HEK293T (cell line): ENCODE measurements around the gene ASAP3.

ENCODE experiments used
- CTCF ChIA-PET: fragments of 350-600 bp; formaldehyde crosslinking; extraction: SDS; loops from one replicate; lab custom pipeline; 2021; ENCODE audit warnings: antibody characterized with exemption, inconsistent platforms; lab: Yijun Ruan, JAX
- POLR2A ChIA-PET: fragments of 350-600 bp; formaldehyde crosslinking; extraction: SDS; loops from one replicate; lab custom pipeline; 2020; ENCODE audit warnings: antibody characterized with exemption, inconsistent platforms; lab: Yijun Ruan, JAX
- DNase-seq: peaks from one replicate; pipeline ENCODE4 v3.0.0; 2012; ENCODE audit warnings: mixed read lengths; ENCODE audit errors: extremely low spot score
- ARNT ChIP-seq: fragments of 450-650 bp; IDR thresholded peaks from 2 replicates; pipeline ENCODE4 v1.6.1; 2017; ENCODE audit warnings: mild to moderate bottlenecking
- BHLHE40 ChIP-seq: fragments of 450-650 bp; IDR thresholded peaks from 2 replicates; pipeline ENCODE4 v1.6.1; 2016; ENCODE audit warnings: mild to moderate bottlenecking, moderate library complexity, borderline replicate concordance
- CTBP1 ChIP-seq: fragments of 450-650 bp; IDR thresholded peaks from 2 replicates; pipeline ENCODE4 v1.6.1; 2016; ENCODE audit warnings: borderline replicate concordance
- ELF4 ChIP-seq: fragments of 450-650 bp; IDR thresholded peaks from 2 replicates; pipeline ENCODE4 v1.6.1; 2017; ENCODE audit warnings: antibody characterized with exemption
- FOXA1 ChIP-seq: fragments of 450-650 bp; IDR thresholded peaks from 2 replicates; pipeline ENCODE4 v1.6.1; 2016; ENCODE audit warnings: mild to moderate bottlenecking
- FOXK2 ChIP-seq: fragments of 450-650 bp; IDR thresholded peaks from 2 replicates; pipeline ENCODE4 v1.6.1; 2016; ENCODE audit warnings: mild to moderate bottlenecking
- FOXM1 ChIP-seq: fragments of 450-650 bp; IDR thresholded peaks from 2 replicates; pipeline ENCODE4 v1.6.1; 2017; ENCODE audit warnings: mild to moderate bottlenecking, borderline replicate concordance
- HDGF ChIP-seq: fragments of 450-650 bp; IDR thresholded peaks from 2 replicates; pipeline ENCODE4 v1.6.1; 2017; ENCODE audit warnings: antibody characterized with exemption, borderline replicate concordance
- L3MBTL2 ChIP-seq: fragments of 450-650 bp; conservative IDR thresholded peaks from 2 replicates; pipeline ENCODE4 v1.6.1; 2016; ENCODE audit warnings: mild to moderate bottlenecking
- LEF1 ChIP-seq: fragments of 450-650 bp; IDR thresholded peaks from 2 replicates; pipeline ENCODE4 v1.6.1; 2017; ENCODE audit warnings: mild to moderate bottlenecking, borderline replicate concordance
- NFRKB ChIP-seq: fragments of 450-650 bp; IDR thresholded peaks from 2 replicates; pipeline ENCODE4 v1.6.1; 2016; ENCODE audit warnings: mild to moderate bottlenecking, moderate library complexity
- PKNOX1 ChIP-seq: fragments of 450-650 bp; IDR thresholded peaks from 2 replicates; pipeline ENCODE4 v1.6.1; 2016
- SP1 ChIP-seq: fragments of 450-650 bp; IDR thresholded peaks from 2 replicates; pipeline ENCODE4 v1.6.1; 2017
- SUZ12 ChIP-seq: fragments of 450-650 bp; IDR thresholded peaks from 2 replicates; pipeline ENCODE4 v1.6.1; 2016; ENCODE audit warnings: mild to moderate bottlenecking
- TARDBP ChIP-seq: fragments of 450-650 bp; IDR thresholded peaks from 2 replicates; pipeline ENCODE4 v1.6.1; 2016
- ZNF384 ChIP-seq: fragments of 450-650 bp; IDR thresholded peaks from 2 replicates; pipeline ENCODE4 v1.6.1; 2016

ASAP3 gene

GRCh38 chr1:23420778-23421177, 63.2 kb downstream of the ASAP3 start:
- ChIA-PET POLR2A (no interaction called here), CTCF (no interaction called here)
- DNase-seq = no peak
- TF ChIP-seq ARNT (no peak), PKNOX1 (no peak), TARDBP (no peak), SUZ12 (no peak), BHLHE40 (no peak), SP1 (no peak), FOXA1 (no peak), HDGF (no peak)

GRCh38 chr1:23419180-23419579, 64.8 kb downstream of the ASAP3 start:
- TF ChIP-seq ZNF384 = no peak
- TF ChIP-seq SUZ12 = no peak
- TF ChIP-seq TARDBP = no peak
- TF ChIP-seq LEF1 = no peak
- TF ChIP-seq BHLHE40 = no peak
- ChIA-PET CTCF (interaction anchor here (1.3 to 1.4 kb wide), 2 partner anchors 10 to 15 kb away, joined by 3 to 5 read pairs; no protein-coding TSS in a partner anchor), POLR2A (no interaction called here)
- no peak for DNase-seq

- POLR2A ChIA-PET = interaction anchor here (1.1 kb wide), 1 partner anchor 73 kb away, joined by 5 read pairs; the partner anchor contains the start of gene HNRNPR
- no peak for DNase-seq
- CTCF ChIA-PET = interaction anchor here (1.3 kb wide), 1 partner anchor 14 kb away, joined by 5 read pairs; no protein-coding TSS in a partner anchor
- TF ChIP-seq SUZ12 (no peak), HDGF (no peak), NFRKB (no peak), ELF4 (no peak), ZNF384 (no peak), BHLHE40 (no peak), CTBP1 (no peak), ARNT (no peak), LEF1 (no peak), L3MBTL2 (no peak), FOXM1 (no peak), TARDBP (no peak)
These were observed 66.4 kb downstream of the ASAP3 start for GRCh38 chr1:23417570-23417969.

DNA sequence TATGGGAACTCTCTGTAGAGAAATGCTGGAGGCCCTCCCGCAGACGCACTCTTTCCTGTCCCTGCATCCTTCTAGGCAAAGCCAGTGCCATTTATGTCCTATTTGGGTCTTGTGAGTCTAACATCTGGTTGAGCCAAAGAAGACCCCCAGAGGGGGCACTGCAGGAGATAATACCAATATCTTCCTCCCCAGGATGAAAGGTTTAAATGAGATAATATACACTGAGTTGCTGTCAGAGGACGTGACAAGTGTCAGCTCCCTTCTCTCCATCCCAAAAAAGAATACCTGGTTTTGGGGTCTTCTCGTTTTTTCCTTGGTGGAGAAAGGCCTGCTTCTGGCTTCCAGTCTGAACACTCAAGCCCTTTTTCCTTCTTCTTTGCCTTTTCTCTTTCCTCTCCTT, 67.0 kb downstream of the ASAP3 start:
- ChIA-PET POLR2A (interaction anchor here (1.1 kb wide), 1 partner anchor 72 kb away, joined by 5 read pairs; the partner anchor contains the start of gene HNRNPR), CTCF (interaction anchor here (0.6 to 1.4 kb wide), 2 partner anchors 13 to 693 kb away, joined by 3 read pairs; no protein-coding TSS in a partner anchor)
- no peak for DNase-seq
- TF ChIP-seq ARNT = no peak
- TF ChIP-seq PKNOX1 = no peak
- TF ChIP-seq BHLHE40 = no peak
- no peak for TF ChIP-seq HDGF

DNA sequence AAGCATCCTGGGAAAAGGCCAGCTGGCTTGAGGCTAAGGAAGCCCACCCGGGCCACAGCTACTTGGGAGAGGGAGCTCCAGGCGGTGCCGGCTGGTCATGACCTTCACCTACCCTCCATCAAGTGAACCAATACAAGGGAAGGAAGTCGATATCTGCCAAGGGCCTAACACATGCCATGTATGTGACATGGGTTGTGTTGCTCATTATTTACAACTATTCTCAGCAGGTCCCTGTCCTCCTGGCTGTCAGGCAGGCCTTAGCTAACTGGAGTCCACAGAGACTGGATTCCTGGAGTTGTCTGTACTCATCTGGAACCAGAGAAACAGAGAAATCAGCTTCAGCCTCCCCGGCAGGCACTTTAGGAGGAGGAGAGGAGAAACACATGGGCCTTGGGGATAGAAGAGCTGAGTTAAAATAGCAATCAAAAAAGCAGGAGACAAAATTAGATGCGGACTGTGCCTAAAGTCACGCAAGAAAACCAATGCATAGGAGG, 75.1 kb downstream of the ASAP3 start:
- no peak for TF ChIP-seq FOXM1
- no peak for TF ChIP-seq L3MBTL2
- no peak for TF ChIP-seq NFRKB
- TF ChIP-seq CTBP1 = no peak
- no peak for TF ChIP-seq ZNF384
- TF ChIP-seq ARNT = no peak
- no peak for TF ChIP-seq FOXA1
- no peak for TF ChIP-seq BHLHE40
- no peak for TF ChIP-seq HDGF
- TF ChIP-seq PKNOX1 = no peak
- TF ChIP-seq TARDBP = no peak
- no peak for TF ChIP-seq LEF1
- TF ChIP-seq SUZ12 = no peak
- no peak for TF ChIP-seq ELF4
- TF ChIP-seq SP1 = no peak
- DNase-seq = no peak
- ChIA-PET POLR2A (no interaction called here), CTCF (no interaction called here)

DNA sequence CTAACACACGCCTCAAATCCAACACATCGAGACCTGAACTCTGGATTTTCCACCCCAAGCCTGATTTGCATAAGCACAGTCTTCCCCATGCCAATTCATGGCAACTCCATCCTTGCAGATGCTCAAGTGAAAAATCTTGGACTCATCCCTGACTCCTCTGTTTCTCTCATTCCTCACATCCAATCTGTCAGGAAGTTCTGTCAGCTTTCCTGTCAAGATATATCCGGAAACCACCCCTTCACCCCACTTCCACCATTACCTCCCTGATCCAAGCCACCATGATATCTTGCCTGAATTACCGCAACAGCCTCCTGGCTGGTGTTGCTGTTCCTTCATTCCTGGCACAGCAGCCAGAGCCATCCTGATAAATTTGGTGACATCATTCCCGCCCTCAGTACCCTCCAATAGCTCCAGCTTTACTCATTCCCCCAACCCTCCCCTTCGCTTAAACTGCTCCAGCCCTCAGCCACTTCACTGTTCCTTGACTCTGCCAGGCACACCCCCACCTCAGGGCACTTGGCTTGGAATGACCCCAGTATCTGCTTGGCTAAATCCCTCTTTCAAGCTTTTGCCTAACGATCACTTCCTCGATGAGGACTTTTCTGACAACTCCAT, 76.9 kb downstream of the ASAP3 start:
- TF ChIP-seq ZNF384 (no peak), L3MBTL2 (no peak), PKNOX1 (no peak), FOXM1 (no peak), HDGF (no peak), ELF4 (no peak), BHLHE40 (no peak), LEF1 (no peak), FOXK2 (no peak), NFRKB (no peak), FOXA1 (no peak), ARNT (no peak), SP1 (no peak), CTBP1 (no peak), SUZ12 (no peak), TARDBP (no peak)
- ChIA-PET POLR2A (no interaction called here), CTCF (no interaction called here)
- no peak for DNase-seq
